HG03457 (cell line): ENCODE data around the gene SIAH3.
A peak's percentile ranks its signal among the peaks of the same experiment; 100 is the strongest.

Source experiments
- ATAC-seq: cut with Tn5 transposase; IDR thresholded peaks from one replicate; pipeline ENCODE4 v1.9.1; 2021; ENCODE audit warnings: moderate number of reproducible peaks; ENCODE audit not compliant: unreplicated experiment

The SIAH3 gene

GRCh38 chr13:45863709-45864590 lies 12.4 kb upstream of the SIAH3 start:
- ATAC-seq: no peak

DNA sequence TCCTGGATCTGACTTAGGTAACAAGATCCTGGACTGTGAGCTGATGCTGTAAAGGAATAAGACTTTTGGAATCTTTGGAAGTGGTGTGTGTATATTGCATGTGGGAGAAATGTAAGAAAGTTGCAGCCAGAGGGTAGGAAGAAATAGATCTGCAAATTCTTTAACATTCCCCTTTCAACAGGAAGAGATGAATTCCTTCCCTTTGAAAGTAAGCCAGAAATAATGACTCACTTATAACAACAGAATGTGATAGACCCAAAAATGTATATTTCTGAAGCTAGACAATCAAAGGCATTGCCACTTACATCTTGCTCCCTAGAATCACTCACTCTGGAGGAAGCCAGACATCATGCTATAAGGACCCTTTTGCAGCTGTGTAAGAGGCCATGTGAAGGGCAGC lies 9.8 kb upstream of the SIAH3 start:
- no peak for ATAC-seq

GRCh38 chr13:45860240-45860639 lies 8.7 kb upstream of the SIAH3 start:
- ATAC-seq: no peak

- ATAC-seq: no peak
These were observed 8.2 kb upstream of the SIAH3 start for GRCh38 chr13:45859705-45860104.

DNA sequence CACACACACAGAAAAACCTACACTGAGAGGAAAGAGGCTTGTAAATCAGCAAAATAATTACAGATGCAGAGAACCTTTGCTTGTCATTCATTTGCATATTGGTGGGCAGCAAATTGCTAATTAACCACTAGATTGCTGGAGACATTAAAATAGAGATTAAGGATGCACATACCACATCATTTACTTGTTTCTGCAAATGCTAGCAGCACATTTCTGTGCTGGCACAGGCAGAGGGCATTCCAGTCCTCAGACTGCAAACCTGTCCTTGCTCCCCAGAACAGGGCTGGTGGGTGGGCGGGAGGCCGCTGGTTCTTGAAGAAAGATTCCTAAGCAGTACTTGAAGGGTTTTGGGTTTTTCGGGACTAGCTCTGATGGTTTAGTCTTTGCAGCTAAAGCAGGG lies 941 bp upstream of the SIAH3 start:
- ATAC-seq: no peak

DNA sequence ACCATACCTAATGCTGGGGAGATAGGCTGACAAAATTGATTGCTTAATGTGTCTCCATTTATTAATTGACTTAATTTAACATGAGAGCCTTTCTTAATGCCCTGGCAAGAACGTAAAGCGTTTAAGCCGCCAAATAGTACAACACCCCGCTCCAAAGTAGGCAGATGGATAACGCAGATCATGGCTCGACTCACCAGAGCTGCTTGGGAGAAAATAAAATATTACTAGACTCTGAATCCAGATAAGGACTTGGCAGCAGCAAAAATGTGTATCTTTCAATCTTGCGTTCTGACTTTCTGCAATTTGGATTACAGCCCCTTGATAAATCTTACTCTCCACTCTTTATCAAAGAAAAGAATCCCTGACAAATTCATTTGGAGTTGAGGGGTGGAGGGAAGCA lies 403 bp upstream of the SIAH3 start:
- no peak for ATAC-seq

DNA sequence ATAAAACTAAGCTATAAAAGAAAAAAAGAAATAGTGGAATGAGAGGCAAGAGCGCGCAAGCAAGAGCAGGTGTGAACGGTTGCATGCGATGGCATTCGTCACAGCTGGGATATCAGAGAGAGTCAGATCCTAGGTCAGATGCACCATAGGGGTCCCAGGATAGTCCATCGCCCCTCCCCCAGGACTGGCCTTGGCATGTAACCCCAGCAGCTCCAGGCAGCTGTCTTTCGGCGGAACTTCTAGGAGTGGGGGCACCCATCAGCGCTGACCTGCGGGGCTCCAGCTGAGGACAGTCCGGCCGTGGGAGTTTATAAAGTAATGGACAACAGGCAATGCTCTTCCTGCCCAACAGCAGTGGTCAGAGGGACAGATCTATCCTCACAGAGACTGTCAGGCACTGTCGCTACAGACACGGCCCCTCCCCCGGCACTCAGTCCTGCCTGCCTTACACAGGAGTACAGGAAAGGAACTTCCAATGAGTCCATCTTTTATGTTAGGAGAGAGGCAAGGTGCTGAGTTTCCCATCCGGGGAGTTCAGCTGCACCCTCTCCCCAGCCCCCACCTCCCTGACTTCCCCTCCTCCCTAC lies 1.4 kb downstream of the SIAH3 start:
- no peak for ATAC-seq

- no peak for ATAC-seq
These were observed 2.1 kb downstream of the SIAH3 start for GRCh38 chr13:45849408-45849807.

DNA sequence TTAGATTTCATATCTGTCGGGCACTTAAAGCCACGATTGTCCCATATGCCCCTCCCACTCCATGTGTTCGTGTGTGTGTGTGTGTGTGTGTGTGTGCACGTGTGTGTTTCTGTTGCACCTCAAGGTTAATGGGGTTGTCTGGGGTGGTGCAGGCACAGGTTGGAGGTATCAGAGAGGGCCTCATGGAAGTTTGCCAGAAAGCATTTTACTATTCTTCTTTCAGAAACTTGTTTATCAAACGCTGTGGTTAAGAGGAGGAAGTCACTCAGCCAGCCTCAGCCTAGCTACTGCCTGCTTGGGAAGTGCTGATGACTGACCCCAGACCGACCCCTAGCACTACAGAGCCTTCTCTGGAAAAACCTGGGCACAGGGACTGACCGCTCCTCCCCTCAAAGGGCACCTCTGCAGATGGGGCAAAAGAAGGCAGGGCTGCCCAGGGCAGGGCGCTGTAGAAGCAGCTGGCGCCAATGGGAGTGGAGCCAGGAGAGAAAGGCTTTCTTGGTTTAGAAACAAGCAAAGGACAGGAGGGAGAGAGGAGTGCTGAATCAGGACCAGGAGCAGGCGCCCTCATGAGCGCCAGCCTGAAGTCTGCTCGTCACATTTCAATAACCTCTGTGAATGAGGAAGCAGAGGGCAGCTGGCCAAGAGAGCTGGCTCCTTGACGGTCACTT lies 3.9 kb downstream of the SIAH3 start:
- ATAC-seq: no peak

GRCh38 chr13:45846681-45847080 lies 4.9 kb downstream of the SIAH3 start:
- no peak for ATAC-seq

DNA sequence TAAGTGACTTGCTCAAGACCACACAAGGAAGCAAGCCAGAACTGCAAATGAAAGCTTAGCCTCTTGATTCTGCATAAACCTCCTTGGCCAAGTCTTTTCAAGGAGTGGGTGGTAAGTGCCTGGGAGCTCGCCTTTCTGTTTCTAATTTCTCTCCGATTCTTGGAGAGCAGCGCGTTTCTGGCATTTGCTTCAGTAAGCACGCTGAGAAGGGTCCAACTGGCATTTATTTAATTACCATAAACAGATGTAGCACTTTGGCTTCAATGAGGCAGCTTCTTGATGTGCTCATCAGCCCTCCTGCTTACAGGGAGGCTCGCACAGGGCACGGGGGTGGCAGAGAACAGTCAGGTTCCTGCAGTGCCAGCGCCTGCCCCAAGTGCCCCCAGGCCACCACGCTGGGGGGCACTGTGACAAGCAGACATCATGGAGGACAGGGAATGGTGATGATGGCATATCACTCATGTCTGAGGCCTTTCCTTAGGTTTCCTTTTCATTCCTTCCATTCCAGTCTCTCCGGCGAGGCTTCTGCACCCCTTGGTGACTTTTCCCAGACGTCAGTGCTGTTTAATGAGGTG lies 13.3 kb downstream of the SIAH3 start:
- ATAC-seq: no peak

- no peak for ATAC-seq
These were observed 14.4 kb downstream of the SIAH3 start for GRCh38 chr13:45837111-45837510.

DNA sequence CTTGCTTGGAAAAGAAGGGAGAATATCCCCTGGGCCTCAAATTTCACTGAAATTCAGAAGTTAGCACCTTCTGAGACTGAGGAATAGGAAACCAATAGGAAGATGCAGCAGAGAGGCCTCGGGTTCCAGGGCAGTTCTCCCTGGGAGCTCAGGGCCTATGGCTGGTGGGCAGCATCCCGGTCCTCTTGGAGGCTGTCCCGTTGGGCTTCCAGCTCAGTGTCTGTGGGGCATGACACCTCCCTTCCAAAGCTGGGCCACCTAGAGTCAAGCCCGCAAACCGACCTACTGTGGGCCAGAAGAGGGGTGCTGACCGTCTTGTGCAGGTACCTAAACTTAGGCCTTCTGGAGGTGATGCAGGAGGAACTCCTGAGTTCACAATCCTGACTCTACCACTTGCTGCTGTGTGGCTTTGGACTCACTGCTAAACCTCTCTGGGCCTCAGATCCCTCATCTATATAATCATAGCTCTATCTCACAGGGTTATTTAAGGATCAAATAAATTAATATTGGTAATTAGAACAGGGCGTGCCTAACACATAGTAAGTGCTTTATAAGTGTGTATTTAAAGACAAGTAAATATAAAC lies 17.1 kb downstream of the SIAH3 start:
- ATAC-seq: no peak

GRCh38 chr13:45833663-45834375 lies 17.7 kb downstream of the SIAH3 start:
- ATAC-seq: no peak

GRCh38 chr13:45833242-45833641 lies 18.3 kb downstream of the SIAH3 start:
- ATAC-seq: no peak

DNA sequence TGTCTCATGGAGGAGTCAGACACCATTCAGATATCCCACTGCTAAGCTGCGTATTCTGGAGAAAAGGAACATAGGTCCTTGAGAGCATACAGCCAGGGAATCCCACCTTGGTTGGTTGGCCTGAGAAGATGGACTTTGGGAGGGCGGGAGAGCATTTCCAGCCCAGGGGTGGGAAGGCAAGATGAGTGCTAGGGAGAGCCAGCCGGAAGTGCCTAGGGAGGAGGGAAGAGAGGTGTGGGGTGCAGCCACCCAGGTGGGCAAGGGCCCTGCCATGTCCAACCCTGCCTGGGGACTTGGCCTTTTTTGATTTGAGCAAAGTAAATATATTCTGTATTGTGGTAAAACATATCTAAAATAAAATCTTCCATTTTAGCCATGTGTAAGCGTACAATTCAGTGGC lies 19.7 kb downstream of the SIAH3 start:
- no peak for ATAC-seq

- ATAC-seq: no peak
These were observed 21.4 kb downstream of the SIAH3 start for GRCh38 chr13:45830121-45830520.

DNA sequence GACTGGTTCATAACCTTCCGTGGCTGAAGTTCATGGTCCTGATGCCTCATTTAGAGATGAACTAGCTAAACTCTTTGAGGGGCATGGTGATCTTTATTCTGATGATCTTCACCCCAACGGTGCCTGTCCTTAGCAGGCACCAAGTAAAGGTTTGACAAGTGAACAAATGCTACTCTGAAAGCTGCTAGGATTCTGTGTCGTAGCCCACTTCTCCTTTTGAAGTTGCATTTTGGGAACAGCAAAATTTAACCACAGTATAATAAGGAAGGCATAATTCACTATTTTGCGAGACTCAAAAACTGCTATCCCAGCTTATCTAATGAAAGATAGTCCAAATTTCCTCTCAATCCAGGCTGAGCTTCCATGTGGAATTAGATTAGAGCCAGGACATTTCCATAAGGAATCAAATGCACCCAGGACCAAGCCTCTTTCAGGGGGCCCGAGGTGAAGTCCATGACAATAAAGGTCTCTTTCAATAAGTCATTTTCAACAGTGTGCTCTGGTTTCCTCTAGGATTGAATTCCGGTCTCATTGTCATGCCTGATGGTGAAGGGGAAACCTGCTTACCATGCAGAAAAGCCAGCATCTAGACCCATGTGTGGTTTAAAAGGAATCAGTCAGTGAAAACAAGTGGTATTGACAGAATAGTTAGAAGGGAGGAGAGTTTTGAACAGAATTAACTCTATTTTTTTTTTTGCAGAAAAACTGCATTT lies 23.1 kb downstream of the SIAH3 start:
- no peak for ATAC-seq

GRCh38 chr13:45827318-45827717 lies 24.2 kb downstream of the SIAH3 start:
- ATAC-seq: no peak

- ATAC-seq: peak; percentile 93
These were observed 24.8 kb downstream of the SIAH3 start for GRCh38 chr13:45826731-45827130.
